SIG-M5 treated with dmso at 0.1 percent for 504 hours (cell line): ENCODE data around the gene PTPRD.

Experiments used
- DNase-seq: peaks from one replicate; lab custom pipeline; 2025; ENCODE audit not compliant: unreplicated experiment; lab: John Stamatoyannopoulos, UW

The PTPRD gene

DNA sequence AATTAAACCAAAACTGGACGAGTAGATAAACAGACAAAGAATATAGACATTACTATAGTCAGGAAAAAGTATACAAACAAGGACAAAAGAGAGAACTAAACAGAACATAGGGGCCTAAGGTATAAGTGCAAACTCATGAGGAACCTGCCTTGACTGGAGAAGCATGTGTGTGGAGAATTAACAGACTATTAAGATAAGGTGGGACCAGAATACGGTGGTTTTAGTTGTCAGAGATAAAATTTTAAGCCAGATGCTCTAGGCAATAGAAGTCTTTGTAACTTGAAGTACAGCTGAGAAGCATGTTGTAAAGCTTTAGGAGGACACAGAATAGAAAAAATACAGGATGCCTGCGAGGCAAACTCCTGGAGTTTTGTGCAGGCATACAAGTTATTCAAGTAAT lies 707.1 kb downstream of the PTPRD start:
- no peak for DNase-seq

DNA sequence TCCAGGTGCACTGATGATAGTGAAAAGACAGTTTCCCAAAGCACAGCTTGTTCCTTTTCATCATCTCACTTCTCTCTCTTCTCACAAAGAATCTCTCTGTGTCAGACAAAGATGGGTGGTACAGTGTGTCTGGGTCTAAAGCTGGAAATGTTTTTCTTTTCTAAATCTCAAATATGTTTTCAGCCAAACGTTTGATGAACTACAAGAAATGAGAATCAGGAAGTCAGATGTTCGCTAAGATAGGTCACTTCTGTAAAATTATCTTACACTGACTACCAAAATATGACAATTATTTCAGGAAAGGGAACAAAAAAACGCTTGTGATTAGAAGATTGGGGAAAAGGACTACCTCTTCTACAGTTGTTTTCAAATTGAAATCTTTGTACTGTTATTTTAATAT lies 708.8 kb downstream of the PTPRD start:
- no peak for DNase-seq

DNA sequence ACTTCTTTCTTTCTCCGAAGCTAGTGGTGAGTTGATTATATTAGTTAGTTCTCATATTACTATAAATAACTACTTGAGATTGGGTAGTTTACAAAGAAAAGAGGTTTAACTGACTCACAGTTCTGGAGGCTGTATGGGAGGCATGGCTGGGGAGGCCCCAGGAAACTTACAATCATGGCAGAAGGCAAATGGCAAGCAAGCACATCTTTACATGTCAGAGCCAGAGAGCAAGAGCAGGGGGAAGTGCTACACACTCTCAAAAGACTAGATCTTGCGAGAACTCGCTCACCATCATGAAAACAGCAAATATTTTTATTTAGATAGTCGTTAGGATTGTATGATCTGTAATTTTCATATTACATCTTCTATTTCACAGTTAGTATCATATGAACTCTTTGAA lies 711.2 kb downstream of the PTPRD start:
- no peak for DNase-seq

DNA sequence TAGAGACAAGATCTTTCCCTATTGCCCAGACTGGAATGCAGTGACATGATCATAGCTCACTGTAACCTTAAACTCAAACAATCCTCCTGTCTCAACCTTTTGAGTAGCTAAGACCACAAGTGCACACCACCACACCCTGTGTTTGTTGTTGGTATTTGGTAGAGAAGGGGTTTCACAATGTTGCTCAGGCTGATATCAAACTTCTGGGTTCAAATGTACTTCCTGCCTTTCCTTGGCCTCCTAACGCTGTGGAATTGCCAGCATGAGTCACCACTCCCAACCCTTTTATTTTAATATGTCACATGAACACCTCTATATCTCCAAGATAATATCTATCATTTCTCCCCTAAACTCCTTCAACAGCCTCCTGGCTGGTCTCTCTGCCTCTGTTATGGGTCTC lies 719.0 kb downstream of the PTPRD start:
- DNase-seq, result no peak

DNA sequence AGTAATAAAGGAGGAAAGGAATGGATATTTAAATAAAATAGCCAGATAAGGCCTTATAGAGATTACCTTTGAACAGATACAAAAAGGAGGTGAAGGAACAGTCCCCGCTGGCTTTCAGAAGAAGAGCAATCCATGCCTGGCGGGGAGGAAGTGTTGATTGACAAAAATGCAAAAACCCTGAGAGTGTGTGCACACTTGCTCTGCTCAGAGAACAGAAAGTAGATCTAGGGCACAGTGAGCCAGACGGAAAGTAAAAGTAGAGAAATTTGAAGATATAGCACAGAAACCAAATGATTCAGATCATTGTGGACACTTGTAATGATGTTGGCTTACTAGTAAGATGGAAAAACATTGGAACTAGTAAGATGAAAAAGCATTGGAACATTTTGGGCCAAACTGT lies 720.6 kb downstream of the PTPRD start:
- DNase-seq, result no peak

DNA sequence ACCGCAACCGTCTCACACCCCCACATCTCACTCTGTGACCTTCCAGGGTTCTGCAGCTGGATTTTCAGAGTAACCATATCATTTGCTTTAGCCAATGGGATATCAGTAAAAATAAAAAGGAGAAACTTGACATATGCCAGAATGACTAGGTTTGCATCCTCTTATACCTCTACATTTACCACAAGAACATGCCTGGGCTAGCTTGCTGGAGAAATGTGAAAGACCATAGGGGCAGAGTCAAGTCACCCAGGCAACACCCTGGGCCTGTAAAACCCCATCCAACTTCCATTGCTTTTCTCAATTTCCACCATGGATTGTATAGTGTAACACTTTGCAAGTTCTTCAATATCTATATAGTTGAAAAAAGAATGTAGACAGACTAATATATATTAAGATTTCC lies 731.1 kb downstream of the PTPRD start:
- no peak for DNase-seq

DNA sequence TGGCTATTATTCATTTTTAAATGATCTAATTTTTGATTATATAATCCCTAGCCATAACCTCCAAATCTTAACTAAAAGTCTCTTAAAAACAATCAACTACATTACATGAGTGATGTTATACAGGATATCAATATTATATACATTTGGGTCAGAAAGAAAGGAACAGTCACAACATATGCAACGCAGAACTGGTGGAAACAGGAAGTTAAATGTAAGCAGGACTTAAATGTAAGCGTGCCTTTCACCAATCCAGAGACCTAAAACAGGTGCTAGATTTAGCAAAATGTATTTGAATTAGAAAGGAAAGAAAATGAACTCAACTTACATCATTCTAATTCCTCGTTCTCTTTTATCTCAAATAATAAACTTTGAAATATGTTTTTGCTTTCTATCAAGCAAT lies 738.5 kb downstream of the PTPRD start:
- no peak for DNase-seq

DNA sequence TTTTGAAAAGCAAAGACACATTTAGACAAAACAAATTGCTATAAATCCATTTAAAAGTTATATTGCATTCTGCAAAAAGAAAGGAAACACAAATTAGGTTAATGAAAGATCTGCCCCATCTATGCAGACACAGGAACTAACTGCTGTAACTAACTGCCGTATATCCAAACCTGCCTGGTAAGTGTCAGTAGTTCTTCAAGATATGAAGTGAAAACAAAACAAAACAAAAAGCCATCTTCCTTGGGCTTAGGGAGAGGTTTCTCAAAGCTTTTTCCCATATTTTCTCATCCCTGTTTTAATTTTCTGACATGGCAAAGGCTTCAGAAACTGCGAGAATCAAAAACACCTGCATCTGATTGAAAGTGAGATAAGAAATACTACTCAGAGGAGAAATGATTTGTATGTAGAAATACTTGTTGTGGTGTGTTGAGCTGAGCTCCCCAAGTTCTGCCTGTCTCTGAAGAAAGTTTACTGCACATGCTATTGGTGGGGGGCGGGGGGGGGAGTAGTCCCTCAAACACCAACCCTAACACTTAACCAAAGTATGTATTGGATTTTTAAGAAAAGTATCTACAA lies 750.5 kb downstream of the PTPRD start:
- no peak for DNase-seq

DNA sequence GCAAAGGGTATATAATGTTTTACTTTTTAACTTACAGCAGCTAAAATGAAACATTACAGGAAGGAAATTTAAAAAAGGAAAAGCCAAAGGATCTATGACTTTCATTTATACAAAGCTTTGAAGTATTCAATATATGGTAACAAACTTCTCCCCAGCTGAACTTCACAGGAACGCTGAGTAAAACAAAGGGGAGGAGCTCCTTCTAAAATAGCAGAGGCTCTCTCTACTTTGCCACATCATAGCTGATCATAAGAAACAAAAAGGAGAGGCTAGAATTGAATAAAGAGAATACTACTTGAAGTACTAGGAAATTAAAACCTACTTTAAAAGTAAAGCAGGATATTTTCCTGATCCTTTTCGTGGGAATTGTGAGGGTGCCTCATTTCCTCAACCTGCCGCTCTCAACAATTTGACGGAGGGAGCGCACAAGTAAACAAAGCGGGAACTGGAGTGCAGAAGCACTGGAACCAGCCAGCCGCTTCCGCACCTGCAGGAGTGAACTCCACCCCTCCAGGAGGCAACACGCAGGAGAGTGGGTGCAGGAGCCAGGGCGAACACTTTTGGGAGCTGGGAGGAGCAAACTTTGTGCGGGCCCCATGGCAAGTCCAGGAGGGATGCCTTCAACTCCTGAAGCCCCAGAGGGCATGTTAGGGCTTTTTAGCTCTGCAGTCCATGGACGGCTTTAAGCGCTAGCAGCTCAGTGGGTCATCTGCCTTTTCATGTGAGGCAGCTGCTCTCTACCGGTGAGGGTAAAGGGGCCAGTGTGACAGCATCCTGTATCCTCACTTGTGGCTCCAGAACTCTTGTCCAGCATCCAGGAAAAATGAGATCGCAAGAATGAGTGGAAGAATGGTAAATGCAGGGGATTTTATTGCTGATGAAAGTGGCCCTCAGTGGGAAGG lies 757.4 kb downstream of the PTPRD start:
- DNase-seq, result no peak

DNA sequence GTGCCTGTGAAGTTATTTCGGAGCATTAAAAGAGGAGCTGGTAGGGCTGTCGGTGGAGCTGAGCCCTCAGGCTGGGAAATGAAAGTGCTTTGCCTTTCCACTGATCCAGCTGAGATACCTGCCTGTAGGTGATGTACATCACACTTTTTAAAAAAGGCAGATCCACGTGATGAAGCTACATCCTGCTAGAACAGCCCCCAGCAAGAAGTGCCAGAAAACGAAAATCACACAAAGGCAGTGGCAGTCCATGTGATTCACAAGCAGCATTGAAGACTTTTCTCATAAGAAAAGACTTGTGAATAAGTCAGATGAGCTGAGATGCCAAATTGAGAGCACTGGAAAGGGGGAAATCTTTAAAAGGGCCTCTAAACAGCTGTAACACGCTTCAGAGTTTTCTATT lies 765.1 kb downstream of the PTPRD start:
- no peak for DNase-seq

DNA sequence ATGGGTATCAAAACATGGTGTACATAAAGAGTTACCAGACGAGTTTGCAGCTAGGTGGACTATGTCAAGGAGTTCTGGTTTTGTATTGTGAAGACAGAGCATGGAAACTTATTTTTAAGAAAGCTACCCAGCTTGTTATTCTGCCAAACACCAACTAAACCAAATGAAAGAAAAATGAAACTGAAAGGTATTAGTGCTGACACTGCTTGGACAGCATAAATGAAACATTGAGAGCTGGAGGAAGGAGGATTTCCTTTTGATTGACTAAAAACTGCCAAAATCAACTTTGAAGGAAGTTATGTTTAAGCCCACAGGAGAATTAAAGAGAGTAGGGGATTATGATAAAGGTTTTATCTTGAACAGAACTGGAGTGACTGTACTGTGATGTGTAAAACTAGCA lies 766.2 kb downstream of the PTPRD start:
- no peak for DNase-seq

DNA sequence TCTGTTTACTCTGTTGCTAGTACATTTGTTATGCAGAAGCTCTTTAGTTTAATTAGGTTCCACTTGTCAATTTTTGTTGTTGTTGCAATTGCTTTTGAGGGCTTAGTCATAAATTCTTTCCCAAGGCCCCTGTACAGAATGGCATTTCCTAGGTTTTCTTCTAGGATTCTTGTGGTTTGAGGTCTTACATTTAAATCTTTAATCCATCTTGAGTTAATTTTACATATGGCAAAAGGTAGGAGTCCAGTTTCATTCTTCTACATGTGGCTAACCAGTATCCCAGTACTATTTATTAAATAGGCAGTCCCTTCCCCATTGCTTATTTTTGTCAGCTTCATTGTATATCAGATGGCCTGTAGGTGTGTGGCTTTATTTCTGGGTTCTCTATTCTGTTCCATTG lies 792.4 kb downstream of the PTPRD start:
- no peak for DNase-seq

DNA sequence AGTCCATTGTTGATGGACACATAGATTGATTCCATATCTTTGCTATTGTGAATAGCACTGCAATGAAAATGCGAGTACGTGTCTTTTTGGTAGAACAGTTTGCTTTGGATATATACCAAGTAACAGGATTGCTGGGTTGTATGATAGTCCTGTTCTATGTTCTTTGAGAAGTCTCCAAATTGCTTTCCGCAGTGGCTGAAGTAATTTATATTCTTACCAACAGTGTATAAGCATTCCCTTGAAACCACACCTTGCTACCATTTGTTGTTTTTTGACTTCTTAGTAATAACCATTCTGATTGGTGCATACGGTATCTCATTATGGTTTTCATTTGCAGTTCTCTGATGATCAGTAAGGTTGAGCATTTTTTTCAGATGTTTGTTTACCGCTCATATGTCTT lies 792.9 kb downstream of the PTPRD start:
- DNase-seq, result no peak

DNA sequence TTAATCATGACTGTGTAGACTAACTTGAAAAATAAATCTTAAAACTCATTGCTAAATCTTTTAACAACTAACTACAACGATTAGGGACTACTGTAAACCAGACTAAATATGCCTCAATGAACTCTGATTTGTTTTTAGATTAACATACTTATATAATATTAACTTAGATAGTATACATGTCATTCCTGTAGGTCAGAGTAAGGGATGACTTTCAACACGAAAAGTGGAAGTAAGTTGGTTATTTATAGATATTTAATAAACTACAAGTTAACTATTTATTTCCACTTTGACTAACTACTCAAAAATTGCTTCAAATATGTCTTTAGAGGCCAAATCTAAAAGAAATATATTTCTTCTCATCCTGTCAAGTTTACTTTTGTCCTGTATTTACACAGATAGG lies 795.6 kb downstream of the PTPRD start:
- DNase-seq, result no peak

DNA sequence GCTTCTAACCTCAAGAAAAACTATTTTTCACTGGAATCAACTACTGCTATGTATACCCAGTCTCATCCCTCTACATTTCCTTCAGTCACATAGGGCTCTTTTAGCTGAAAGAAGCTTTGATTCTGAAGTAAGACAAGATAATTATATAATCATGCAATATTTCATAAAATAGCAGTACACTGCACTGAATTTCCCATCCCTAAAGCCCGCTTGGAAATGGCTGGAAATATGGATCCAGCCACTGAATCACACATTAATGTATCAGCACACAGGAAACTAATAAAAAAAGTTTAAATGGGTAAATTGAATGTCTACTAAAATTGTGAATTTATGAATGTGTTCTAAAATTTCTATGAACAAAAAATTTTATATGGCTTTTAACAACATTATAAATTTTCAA lies 808.7 kb downstream of the PTPRD start:
- DNase-seq, result no peak

DNA sequence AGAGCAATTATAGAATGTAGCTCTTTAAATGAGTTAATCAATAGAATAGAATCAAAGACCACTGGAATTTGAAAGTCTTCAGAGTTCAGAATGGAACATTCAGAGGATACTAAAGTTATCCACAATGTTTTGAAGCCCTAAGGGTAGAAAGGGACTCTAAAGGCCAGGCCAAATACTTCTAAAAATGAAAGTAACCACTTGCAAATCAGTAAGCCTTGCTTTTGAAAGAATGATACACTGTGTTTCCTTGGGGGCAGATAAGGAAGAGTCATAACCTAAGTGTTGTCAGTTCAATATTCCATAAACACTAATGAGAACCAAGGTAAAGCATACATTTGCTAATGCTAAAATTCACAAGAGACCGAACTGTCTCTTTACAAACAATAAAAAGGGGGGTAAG lies 813.5 kb downstream of the PTPRD start:
- no peak for DNase-seq

DNA sequence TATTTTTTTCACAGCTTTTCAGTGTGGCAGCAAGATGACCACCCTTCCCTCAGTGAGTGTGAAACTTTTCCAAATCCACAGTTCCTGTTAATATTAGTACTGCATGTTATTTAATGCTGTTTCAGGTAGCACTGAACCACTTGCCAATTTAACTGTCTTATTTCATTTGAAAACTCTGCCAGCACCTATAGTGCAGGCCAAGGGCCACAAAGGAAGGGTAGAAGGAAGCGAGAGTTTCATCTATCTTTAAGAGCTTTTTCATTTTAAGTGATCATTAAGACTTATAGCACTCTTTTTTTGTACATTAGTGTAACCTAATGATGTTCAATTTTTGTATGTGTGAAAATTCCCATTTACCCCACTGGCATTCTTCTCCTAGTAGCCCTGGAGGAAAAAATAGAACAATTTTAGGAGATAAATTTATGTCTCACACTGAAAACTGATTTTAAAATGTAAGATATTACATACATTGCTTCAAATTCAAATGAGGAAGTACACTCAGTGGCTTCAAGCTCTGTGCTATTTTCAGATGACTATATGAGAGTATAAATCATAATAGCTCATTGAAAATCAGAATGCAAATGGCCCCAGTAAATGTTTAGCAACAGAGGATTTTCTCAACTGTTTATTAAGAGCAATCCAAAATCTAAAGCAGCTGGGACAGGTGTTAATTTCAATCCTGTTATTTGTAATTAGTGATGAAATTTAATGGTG lies 820.5 kb downstream of the PTPRD start:
- DNase-seq, result no peak

DNA sequence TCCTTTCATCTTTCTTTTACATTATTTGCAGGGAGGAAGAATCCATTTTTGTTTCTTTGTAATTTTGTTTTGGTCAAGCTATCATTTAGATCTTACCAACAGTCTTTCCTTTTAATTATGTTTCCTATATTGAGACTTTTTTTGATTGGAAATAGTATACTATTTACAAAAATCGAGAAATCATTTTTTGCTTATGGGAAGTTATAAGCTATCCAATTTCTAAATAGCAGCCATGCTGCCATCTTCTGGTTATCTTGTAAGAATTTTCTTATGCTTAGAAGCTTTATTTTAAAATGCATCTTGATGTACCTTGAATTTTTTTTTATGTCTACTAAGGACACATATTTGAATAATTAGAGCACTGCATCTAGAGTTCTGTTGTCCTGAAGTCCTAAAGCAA lies 821.2 kb downstream of the PTPRD start:
- DNase-seq, result peak; percentile 0

DNA sequence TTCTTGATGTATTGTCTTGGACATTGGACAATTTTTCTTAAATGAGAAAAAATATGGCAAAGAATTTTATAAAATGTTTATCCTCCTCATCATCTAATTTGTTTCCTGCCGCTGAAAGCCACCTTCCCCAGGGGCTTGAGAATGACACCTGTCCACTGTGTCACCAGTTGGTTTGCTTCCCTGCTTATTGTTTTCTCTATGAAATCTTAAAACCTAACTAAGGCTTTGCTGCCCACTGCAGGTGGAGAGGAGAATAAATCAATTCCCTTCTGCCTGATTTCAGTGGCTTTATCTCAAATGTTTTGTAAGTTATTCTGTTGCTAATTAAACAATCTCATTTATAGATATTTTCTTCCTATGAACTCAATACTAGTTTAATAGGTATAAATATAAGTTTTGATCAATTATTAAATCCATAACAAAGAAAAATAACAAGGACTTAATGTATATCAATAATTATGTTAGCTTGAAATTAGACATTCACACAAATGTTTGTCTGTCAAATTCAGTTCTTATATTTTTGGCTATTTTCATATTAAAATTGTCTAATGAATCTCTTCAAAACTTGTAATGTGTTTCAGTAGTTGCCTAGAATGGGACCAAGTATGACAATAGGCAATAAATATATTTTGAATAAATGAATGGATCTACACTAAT lies 822.5 kb downstream of the PTPRD start:
- DNase-seq, result peak; percentile 29

DNA sequence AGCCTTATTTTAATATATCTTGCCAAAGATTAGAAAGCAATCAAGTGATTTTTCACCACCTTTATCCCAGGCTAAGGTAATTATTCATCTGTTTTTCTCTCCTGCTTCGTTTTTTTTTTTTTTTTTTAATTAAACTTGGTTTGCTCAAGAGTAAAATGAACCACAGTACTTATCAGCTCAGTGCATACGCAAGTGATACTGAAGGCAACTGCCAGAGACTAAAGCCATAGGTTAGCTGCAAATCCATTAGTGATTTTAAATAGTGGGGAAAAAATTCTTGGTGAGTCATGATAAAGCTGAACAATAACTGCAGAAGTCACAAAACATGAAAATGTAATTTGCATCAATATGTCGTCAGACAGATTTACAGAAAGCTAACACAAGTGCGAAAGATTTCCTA lies 829.1 kb downstream of the PTPRD start:
- DNase-seq, result no peak

DNA sequence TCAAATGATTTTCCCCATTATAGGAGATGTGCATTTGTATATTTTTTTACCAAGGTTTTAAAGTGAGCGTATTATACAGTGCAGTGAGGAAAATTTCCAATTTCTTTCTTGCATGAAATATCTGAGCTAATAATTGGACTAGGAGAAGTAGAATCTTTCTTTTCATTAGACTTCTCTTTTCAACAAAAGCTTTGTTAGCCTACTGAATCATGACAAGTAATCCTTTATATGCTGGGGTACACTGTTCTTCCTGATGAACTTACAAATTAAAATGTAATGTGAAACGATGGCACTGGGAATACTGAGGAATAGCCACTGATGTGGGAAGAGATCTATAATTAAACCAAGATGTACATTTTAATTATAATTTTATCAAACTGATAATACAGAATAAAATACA lies 829.6 kb downstream of the PTPRD start:
- no peak for DNase-seq

DNA sequence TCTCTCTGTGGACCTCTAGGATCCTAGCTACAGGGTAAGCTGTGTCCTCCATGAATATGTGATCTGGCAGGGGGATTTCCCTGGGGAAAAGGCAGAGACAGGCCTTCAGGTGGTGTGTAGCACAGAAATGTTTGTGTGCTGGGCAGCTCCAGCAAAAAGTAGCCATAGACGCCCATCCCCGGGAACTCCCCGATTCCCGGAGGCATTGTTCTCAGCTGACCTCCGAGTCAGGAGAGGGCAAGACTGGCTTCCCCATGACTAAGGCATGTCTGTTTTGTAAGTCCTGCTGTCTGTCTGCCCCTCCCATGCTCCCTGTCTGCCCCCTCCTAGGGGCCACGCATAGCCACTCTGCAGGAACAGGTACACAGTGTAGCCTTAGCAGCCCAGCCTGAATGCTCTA lies 834.5 kb downstream of the PTPRD start:
- DNase-seq, result no peak
